SK-N-SH (cell line): ENCODE results near the gene POLR3H.

ENCODE experiments used
- EP300 ChIP-seq, 2 experiments: IDR thresholded peaks; 2 replicates each; pipeline versions ENCODE4 v1.4.0 to v1.6.1; 2012; ENCODE audit warnings: borderline replicate concordance in 1 of 2, low read depth in 1 of 2, low read length in 1 of 2
- MAX ChIP-seq: IDR thresholded peaks from 2 replicates; pipeline ENCODE4 v1.4.0; 2012; ENCODE audit warnings: low read depth
- SIN3A ChIP-seq: IDR thresholded peaks from 2 replicates; pipeline ENCODE4 v1.6.1; 2012; ENCODE audit warnings: low read depth, mild to moderate bottlenecking, low read length, moderate library complexity, borderline replicate concordance

GRCh38 chr22:41505511-41506220 is 38.6 kb downstream of the POLR3H start:
- no peak for TF ChIP-seq MAX
- no peak for TF ChIP-seq SIN3A
- TF ChIP-seq EP300 (IDR thresholded peaks at IDR 0.05; ENCODE audit: borderline replicate concordance in 1 of 2, low read depth in 1 of 2, low read length in 1 of 2), result no peak
